Suppressor macrophage treated with lipopolysaccharide for 1 hour (primary cell): ENCODE measurements around the gene KLK10.
A peak's percentile ranks its signal among the peaks of the same experiment; 100 is the strongest.

Experiments used
- DNase-seq, 3 donors: peaks; one replicate each; pipeline ENCODE4 v3.0.0-alpha.2; 2020 to 2022

The KLK10 gene

GRCh38 chr19:51025809-51026553 is 6.5 kb upstream of the KLK10 start:
- DNase-seq, result no peak

- DNase-seq, result no peak
Measured at GRCh38 chr19:51025401-51025800, 5.9 kb upstream of the KLK10 start.

- DNase-seq, result no peak
Measured at GRCh38 chr19:51024924-51025323, 5.4 kb upstream of the KLK10 start.

GRCh38 chr19:51023946-51024345 is 4.4 kb upstream of the KLK10 start:
- DNase-seq, result no peak

GRCh38 chr19:51022526-51022925 is 3.0 kb upstream of the KLK10 start:
- DNase-seq, result no peak

GRCh38 chr19:51020988-51021651 is 1.6 kb upstream of the KLK10 start:
- DNase-seq, result peak; percentile 59 to 67 (median 66)

- DNase-seq, result peak in 1 of 3 donors; percentile 37
Measured at GRCh38 chr19:51018745-51019543, 565 bp downstream of the KLK10 start.

GRCh38 chr19:51016798-51017683 is 2.5 kb downstream of the KLK10 start:
- DNase-seq, result peak; percentile 61 to 86 (median 63)

GRCh38 chr19:51015691-51016267 is 3.7 kb downstream of the KLK10 start:
- no peak for DNase-seq

- no peak for DNase-seq
Measured at GRCh38 chr19:51014242-51014641, 5.3 kb downstream of the KLK10 start.

GRCh38 chr19:51012661-51013190 is 6.8 kb downstream of the KLK10 start:
- no peak for DNase-seq

GRCh38 chr19:51010066-51010795 is 9.3 kb downstream of the KLK10 start:
- DNase-seq, result no peak

- DNase-seq, result peak in 1 of 3 donors; percentile 25
Measured at GRCh38 chr19:51009061-51009891, 10.2 kb downstream of the KLK10 start.

- no peak for DNase-seq
Measured at GRCh38 chr19:51007488-51007887, 12.0 kb downstream of the KLK10 start.

GRCh38 chr19:51006406-51006805 is 13.1 kb downstream of the KLK10 start:
- no peak for DNase-seq

GRCh38 chr19:51005248-51005647 is 14.3 kb downstream of the KLK10 start:
- no peak for DNase-seq

- no peak for DNase-seq
Measured at GRCh38 chr19:51003316-51003715, 16.2 kb downstream of the KLK10 start.

- peak; percentile 34 to 68 (median 59) for DNase-seq
Measured at GRCh38 chr19:51002542-51003311, 16.8 kb downstream of the KLK10 start.

GRCh38 chr19:51002089-51002532 is 17.4 kb downstream of the KLK10 start:
- DNase-seq, result no peak
